CD4-positive, alpha-beta memory T cell (primary cell): Measurements from ENCODE around the gene PLD1. TPM values are rescaled to one million over a fixed set of nuclear protein-coding genes. Genes with fewer than 3 reads are reported as not detected.

Source experiments
- CTCF ChIA-PET: fragments of 350-600 bp; sonication (Branson Sonifier 250); formaldehyde crosslinking; loops from one replicate; lab custom pipeline; 2021; ENCODE audit warnings: inconsistent platforms; ENCODE audit not compliant: partially characterized antibody; lab: Charles Lee
- POLR2A ChIA-PET: fragments of 350-600 bp; sonication (Branson Sonifier 250); formaldehyde crosslinking; loops from one replicate; lab custom pipeline; 2021; ENCODE audit not compliant: partially characterized antibody; lab: Charles Lee
- DNase-seq, 5 donors: peaks; one replicate each; pipeline versions ENCODE4 v3.0.0 to v3.0.0-alpha.2; 2020 to 2022; ENCODE audit warnings: mixed read lengths in 1 of 5
- H3K27ac ChIP-seq: one replicate; pipeline ENCODE4 v1.7.0; 2013; ENCODE audit warnings: low read depth, low read length
- H3K27me3 ChIP-seq: 2 replicates; pipeline ENCODE4 v1.7.0; 2013; ENCODE audit warnings: mild to moderate bottlenecking, low read length, moderate library complexity; ENCODE audit not compliant: insufficient read depth
- H3K36me3 ChIP-seq: 2 replicates; pipeline ENCODE4 v1.7.0; 2013; ENCODE audit warnings: mild to moderate bottlenecking, low read length, moderate library complexity; ENCODE audit not compliant: insufficient read depth
- H3K4me1 ChIP-seq: 2 replicates; pipeline ENCODE4 v1.7.0; 2013; ENCODE audit warnings: mild to moderate bottlenecking, low read length, moderate library complexity; ENCODE audit not compliant: insufficient read depth
- H3K4me3 ChIP-seq, 2 donors: one replicate each; pipeline ENCODE4 v1.7.0; 2013; ENCODE audit warnings: low read length in 2 of 2, mild to moderate bottlenecking in 1 of 2
- H3K9me3 ChIP-seq, 2 donors: one replicate each; pipeline ENCODE4 v1.7.0; 2013; ENCODE audit warnings: low read length in 2 of 2, control low read depth in 1 of 2; ENCODE audit not compliant: control insufficient read depth in 1 of 2
- H3K27ac Mint-ChIP-seq, 7 donors: one replicate each; pipeline ENCODE4 v1.8.0; 2020 to 2021; ENCODE audit warnings: mixed read lengths in 7 of 7, mild to moderate bottlenecking in 6 of 7, inconsistent platforms in 3 of 7, moderate library complexity in 3 of 7
- H3K27me3 Mint-ChIP-seq, 2 donors: one replicate each; pipeline ENCODE4 v1.8.0; 2020 to 2021; ENCODE audit warnings: mixed read lengths in 2 of 2
- H3K36me3 Mint-ChIP-seq, 2 donors: one replicate each; pipeline ENCODE4 v1.8.0; 2020 to 2021; ENCODE audit warnings: mixed read lengths in 2 of 2, inconsistent platforms in 1 of 2, mild to moderate bottlenecking in 1 of 2
- H3K4me1 Mint-ChIP-seq, 4 donors: one replicate each; pipeline ENCODE4 v1.8.0; 2020 to 2021; ENCODE audit warnings: mixed read lengths in 4 of 4, mild to moderate bottlenecking in 1 of 4
- H3K4me3 Mint-ChIP-seq, 8 donors: one replicate each; pipeline ENCODE4 v1.8.0; 2020 to 2021; ENCODE audit warnings: mixed read lengths in 8 of 8, mild to moderate bottlenecking in 7 of 8, moderate library complexity in 6 of 8, inconsistent platforms in 3 of 8
- H3K9me3 Mint-ChIP-seq, 8 donors: one replicate each; pipeline ENCODE4 v1.8.0; 2020 to 2021; ENCODE audit warnings: mixed read lengths in 8 of 8, mild to moderate bottlenecking in 5 of 8, inconsistent platforms in 3 of 8, moderate library complexity in 1 of 8
- intact Hi-C: fragments of 100-400 bp; cut with micrococcal nuclease; formaldehyde crosslinking; loops from one replicate; pipeline ENCODE4 v1.15.1; 2023
- polyA plus RNA-seq, 2 donors: library from polyadenylated mRNA; unstranded; fragments of 300-500 nt; fragmentation: Illumina TruSeq; gene quantifications; one replicate each; pipeline ENCODE4 v1.2.3, GENCODE V29; 2021
- total RNA-seq, 2 experiments: library from RNA; stranded (reverse); gene quantifications; one replicate each; pipeline ENCODE4 v1.2.3, GENCODE V29; 2021

Gene PLD1
- total and polyA plus RNA-seq, 4 experiments from 2014 or later = 1.2 to 2.0 (median 1.3) TPM; not detected in 1

DNA sequence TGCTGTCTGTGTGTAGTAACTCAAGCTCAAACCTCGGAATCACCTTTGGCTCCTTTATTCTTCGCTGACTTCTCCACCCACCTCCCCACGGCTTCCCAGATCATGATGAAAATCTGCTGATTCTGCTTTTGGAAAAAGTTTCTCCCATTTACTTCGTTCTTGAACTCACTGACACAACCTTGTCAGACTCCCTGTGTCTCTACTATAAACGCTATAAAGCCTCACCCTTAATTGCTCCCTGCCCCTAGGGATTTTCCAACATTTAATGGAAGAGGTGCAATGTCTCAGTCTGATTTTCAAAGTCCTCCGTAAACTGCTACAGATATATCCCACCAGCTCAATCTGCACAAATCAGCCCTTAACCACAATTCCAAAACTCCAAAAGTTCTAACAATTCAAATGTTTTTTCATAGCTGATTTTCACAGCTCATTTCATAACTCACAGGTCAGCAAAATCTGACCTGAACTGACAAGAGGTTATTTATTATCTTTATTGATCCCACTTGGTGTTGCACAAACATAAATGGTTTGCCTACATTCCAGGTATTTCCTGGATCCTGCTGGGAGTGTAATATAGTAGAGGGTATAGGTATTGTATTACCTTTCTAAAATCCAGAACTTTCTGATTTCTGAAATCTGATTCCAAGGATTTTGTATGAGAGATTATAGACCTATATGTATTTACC is 129.4 kb downstream of the PLD1 start:
- ChIA-PET POLR2A (no interaction called here), CTCF (interaction anchor here (0.5 kb wide), 1 partner anchor 346 kb away, joined by 4 read pairs; no protein-coding TSS in a partner anchor)
- H3K27ac Mint-ChIP-seq = no peak overlapping the region
- no peaks in the 10 kb centered on the region for H3K9me3 ChIP-seq
- H3K4me1 ChIP-seq = no peaks in the 10 kb centered on the region
- no peaks in the 10 kb centered on the region for H3K4me1 Mint-ChIP-seq
- H3K4me3 ChIP-seq = no peak overlapping the region
- DNase-seq = no peak
- no peak overlapping the region for H3K27ac ChIP-seq
- no peak overlapping the region for H3K4me3 Mint-ChIP-seq
- no peaks in the 10 kb centered on the region for H3K9me3 Mint-ChIP-seq
- H3K27me3 Mint-ChIP-seq = peaks cover 4 to 9% of the 10 kb centered on the region in 2 donors
- no peaks in the 10 kb centered on the region for H3K27me3 ChIP-seq
- intact Hi-C loops = no loop called here
- no peaks in the 10 kb centered on the region for H3K36me3 ChIP-seq
- no peaks in the 10 kb centered on the region for H3K36me3 Mint-ChIP-seq

DNA sequence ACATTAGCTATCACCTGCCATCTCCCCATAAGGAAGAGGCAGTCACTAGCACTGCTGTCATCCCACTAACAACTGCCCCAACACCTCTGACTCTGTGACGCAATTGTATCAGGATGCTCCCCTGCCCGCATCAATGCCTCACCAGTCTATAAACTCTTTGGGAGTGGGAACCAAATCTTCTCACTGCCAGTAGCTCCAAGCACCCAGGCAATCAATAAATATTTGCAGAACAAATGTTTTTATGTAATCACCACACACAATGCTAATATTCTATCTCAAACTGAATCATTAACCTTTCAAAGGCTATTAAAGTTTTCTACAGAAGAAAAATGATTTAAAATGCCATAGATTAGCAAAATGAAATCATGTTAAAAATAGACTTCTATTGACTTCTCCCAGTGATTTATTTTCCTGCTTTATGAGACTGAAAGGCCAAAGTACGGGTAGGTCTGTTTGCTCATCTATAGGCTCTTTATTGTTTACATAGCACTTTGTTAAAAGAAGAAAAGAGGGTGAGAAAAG is 131.3 kb downstream of the PLD1 start:
- no peak for DNase-seq
- intact Hi-C loops = no loop called here
- Histone ChIP-seq H3K27me3 (no peaks in the 10 kb centered on the region), H3K9me3 (no peaks in the 10 kb centered on the region), H3K4me1 (no peaks in the 10 kb centered on the region), H3K4me3 (no peak overlapping the region), H3K36me3 (no peaks in the 10 kb centered on the region), H3K27ac (no peak overlapping the region)
- H3K4me3 Mint-ChIP-seq = no peak overlapping the region
- ChIA-PET CTCF (interaction anchor here (1.4 kb wide), 1 partner anchor 9 kb away, joined by 3 read pairs; no protein-coding TSS in a partner anchor), POLR2A (no interaction called here)
- no peaks in the 10 kb centered on the region for H3K36me3 Mint-ChIP-seq
- no peaks in the 10 kb centered on the region for H3K9me3 Mint-ChIP-seq
- no peaks in the 10 kb centered on the region for H3K4me1 Mint-ChIP-seq
- peaks cover 4 to 8% of the 10 kb centered on the region in 2 donors for H3K27me3 Mint-ChIP-seq
- no peak overlapping the region for H3K27ac Mint-ChIP-seq

DNA sequence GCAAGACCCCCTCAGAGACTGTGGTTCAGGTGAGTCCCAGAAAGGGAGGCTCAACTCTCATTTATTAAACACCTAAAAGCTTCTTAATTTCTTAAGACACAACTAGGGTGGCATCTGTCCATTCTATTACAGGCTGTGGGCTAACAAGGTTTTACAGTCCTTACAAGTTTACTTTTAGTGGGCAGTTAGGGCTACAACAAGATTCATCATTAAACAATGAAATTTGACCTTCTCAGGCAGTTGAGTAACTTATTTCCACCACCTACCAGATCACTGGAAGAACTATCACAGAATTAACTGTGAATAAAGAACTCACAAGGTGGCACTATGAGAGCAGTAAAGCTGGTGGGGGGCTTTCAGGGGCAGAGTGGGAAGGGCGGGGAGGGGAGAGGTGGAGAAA is 132.6 kb downstream of the PLD1 start:
- no peak overlapping the region for H3K4me3 ChIP-seq
- Mint-ChIP-seq H3K27me3 (peaks cover 0 to 3% of the 10 kb centered on the region in 2 donors), H3K4me1 (no peaks in the 10 kb centered on the region), H3K4me3 (no peak overlapping the region), H3K27ac (no peak overlapping the region), H3K9me3 (no peaks in the 10 kb centered on the region), H3K36me3 (peaks cover 0 to 3% of the 10 kb centered on the region in 2 donors)
- ChIA-PET POLR2A (no interaction called here), CTCF (interaction anchor here (1.2 kb wide), 1 partner anchor 10 kb away, joined by 3 read pairs; no protein-coding TSS in a partner anchor)
- H3K9me3 ChIP-seq = no peaks in the 10 kb centered on the region
- H3K4me1 ChIP-seq = no peaks in the 10 kb centered on the region
- DNase-seq = no peak
- no peaks in the 10 kb centered on the region for H3K27me3 ChIP-seq
- H3K27ac ChIP-seq = no peak overlapping the region
- intact Hi-C loops = no loop called here
- H3K36me3 ChIP-seq = no peaks in the 10 kb centered on the region

DNA sequence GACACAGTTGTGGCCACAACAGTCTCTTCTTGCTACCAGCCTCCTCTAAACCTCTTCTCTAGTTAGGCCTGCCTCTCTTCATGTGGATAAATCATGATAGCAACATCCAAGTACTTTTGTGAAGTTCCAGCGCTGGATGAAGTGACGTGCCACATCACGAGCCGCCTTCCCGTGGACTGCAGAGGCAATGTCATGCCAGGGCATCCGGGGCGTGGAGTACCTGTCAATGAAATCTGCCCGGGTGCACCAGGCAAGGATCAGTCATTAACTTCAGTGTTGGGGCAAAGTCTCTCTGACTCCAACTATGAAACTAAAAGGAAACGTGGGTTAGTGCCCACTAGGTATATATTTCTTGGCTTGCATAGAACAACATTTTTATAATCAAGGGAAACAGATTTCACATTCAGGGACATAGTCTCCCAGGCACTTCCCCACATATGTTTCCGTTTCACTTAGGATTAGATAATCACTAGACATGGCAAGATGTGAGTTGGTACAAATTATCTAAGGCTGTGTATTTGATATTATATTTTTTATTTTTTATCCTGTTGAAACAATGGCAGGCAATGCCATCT is 133.6 kb downstream of the PLD1 start:
- no peaks in the 10 kb centered on the region for H3K4me1 Mint-ChIP-seq
- ChIA-PET CTCF (no interaction called here), POLR2A (no interaction called here)
- no peaks in the 10 kb centered on the region for H3K9me3 ChIP-seq
- intact Hi-C loops = no loop called here
- H3K27ac Mint-ChIP-seq = no peak overlapping the region
- H3K9me3 Mint-ChIP-seq = no peaks in the 10 kb centered on the region
- H3K27me3 Mint-ChIP-seq = peaks cover 0 to under 1% of the 10 kb centered on the region in 2 donors
- no peak overlapping the region for H3K27ac ChIP-seq
- H3K36me3 ChIP-seq = no peaks in the 10 kb centered on the region
- H3K36me3 Mint-ChIP-seq = peaks cover 0 to 3% of the 10 kb centered on the region in 2 donors
- no peak overlapping the region for H3K4me3 Mint-ChIP-seq
- no peaks in the 10 kb centered on the region for H3K4me1 ChIP-seq
- no peaks in the 10 kb centered on the region for H3K27me3 ChIP-seq
- H3K4me3 ChIP-seq = no peak overlapping the region
- DNase-seq = no peak

DNA sequence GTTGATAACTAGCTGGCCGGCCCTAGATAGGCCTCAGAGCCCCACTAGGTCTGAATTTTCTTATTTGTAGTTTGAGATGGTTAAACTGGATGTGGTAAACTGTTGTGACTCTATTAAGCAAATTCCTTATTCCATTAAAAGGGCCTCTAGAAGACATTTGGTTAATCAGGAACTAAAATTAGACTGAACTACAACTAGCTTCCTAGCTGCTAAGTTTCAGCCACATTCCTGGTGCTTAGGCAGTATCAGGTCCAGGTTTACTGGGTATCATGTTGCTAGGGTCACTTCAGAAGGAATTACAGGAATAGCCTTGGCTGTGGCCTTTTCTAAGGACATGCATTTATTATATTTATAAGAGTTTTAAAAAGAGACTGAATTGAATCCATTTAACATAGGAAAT is 136.3 kb downstream of the PLD1 start:
- Mint-ChIP-seq H3K4me1 (no peaks in the 10 kb centered on the region), H3K36me3 (peaks cover 0 to 3% of the 10 kb centered on the region in 2 donors), H3K4me3 (no peak overlapping the region), H3K9me3 (no peaks in the 10 kb centered on the region), H3K27me3 (no peaks in the 10 kb centered on the region), H3K27ac (no peak overlapping the region)
- POLR2A ChIA-PET = no interaction called here
- H3K4me1 ChIP-seq = no peaks in the 10 kb centered on the region
- no peaks in the 10 kb centered on the region for H3K9me3 ChIP-seq
- intact Hi-C loops = no loop called here
- no peak for DNase-seq
- no peaks in the 10 kb centered on the region for H3K36me3 ChIP-seq
- no peak overlapping the region for H3K4me3 ChIP-seq
- H3K27me3 ChIP-seq = no peaks in the 10 kb centered on the region
- no peak overlapping the region for H3K27ac ChIP-seq
- CTCF ChIA-PET = no interaction called here

DNA sequence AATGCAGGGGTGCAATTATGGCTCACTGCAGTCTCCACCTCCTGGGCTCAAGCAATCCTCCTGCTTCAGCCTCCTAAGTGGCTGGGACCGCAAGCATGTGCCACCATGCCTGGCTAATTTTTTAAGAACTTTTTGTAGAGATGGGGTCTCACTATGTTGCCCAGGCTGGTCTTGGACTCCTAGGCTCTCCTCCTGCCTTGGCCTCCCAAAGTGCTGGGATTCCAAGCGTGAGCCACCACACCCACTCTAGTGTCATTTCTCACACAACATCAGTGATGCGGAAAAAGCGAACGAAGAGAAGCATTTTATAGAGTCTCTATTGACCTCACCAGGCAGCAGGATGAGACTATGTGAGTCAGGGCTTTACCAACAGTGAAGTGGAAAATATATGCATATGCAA is 137.7 kb downstream of the PLD1 start:
- ChIA-PET CTCF (interaction anchor here (0.9 kb wide), 1 partner anchor 16 kb away, joined by 4 read pairs; no protein-coding TSS in a partner anchor), POLR2A (no interaction called here)

DNA sequence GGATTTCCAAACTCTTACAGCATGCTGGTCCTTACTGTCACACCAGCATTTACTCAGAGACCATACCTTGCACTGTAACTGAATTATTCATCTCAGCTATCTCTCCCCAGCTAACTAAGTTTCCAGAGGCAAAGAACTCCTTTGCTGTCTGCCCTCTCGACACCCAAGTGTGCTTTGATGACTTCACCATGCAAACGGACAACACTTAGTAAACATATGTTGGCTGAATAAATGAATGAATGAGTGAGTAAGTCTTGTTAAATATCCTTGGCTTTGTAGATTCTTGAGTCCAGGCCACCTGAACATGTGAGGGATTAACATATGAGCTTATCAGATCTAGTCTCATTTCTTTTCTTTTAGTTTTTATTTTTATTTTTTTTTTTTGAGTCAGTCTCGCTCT is 138.2 kb downstream of the PLD1 start:
- Histone ChIP-seq H3K4me1 (no peaks in the 10 kb centered on the region), H3K27me3 (no peaks in the 10 kb centered on the region), H3K27ac (no peak overlapping the region), H3K36me3 (no peaks in the 10 kb centered on the region), H3K4me3 (no peak overlapping the region), H3K9me3 (no peaks in the 10 kb centered on the region)
- intact Hi-C loops = no loop called here
- H3K9me3 Mint-ChIP-seq = no peaks in the 10 kb centered on the region
- H3K27ac Mint-ChIP-seq = no peak overlapping the region
- POLR2A ChIA-PET = no interaction called here
- no peak overlapping the region for H3K4me3 Mint-ChIP-seq
- H3K36me3 Mint-ChIP-seq = peaks cover 0 to 3% of the 10 kb centered on the region in 2 donors
- H3K27me3 Mint-ChIP-seq = no peaks in the 10 kb centered on the region
- no peaks in the 10 kb centered on the region for H3K4me1 Mint-ChIP-seq
- CTCF ChIA-PET = interaction anchor here (0.9 kb wide), 1 partner anchor 17 kb away, joined by 4 read pairs; no protein-coding TSS in a partner anchor
- no peak for DNase-seq

More for the DNA sequence above, 137.7 kb downstream of the PLD1 start:
- H3K4me1 ChIP-seq = no peaks in the 10 kb centered on the region
- H3K27ac Mint-ChIP-seq = no peak overlapping the region
- no peaks in the 10 kb centered on the region for H3K36me3 ChIP-seq
- H3K9me3 Mint-ChIP-seq = no peaks in the 10 kb centered on the region
- H3K27ac ChIP-seq = no peak overlapping the region
- H3K4me1 Mint-ChIP-seq = no peaks in the 10 kb centered on the region
- no peaks in the 10 kb centered on the region for H3K27me3 ChIP-seq
- no peaks in the 10 kb centered on the region for H3K27me3 Mint-ChIP-seq
- no peak for DNase-seq
- intact Hi-C loops = no loop called here
- no peaks in the 10 kb centered on the region for H3K9me3 ChIP-seq
- H3K36me3 Mint-ChIP-seq = peaks cover 0 to 3% of the 10 kb centered on the region in 2 donors
- no peak overlapping the region for H3K4me3 ChIP-seq
- no peak overlapping the region for H3K4me3 Mint-ChIP-seq
